GM21619 (cell line): ENCODE measurements around the gene EXD3.
A peak's percentile ranks its signal among the peaks of the same experiment; 100 is the strongest.

Source experiments
- ATAC-seq: cut with Tn5 transposase; IDR thresholded peaks from one replicate; pipeline ENCODE4 v1.9.1; 2021; ENCODE audit not compliant: unreplicated experiment

Gene EXD3

DNA sequence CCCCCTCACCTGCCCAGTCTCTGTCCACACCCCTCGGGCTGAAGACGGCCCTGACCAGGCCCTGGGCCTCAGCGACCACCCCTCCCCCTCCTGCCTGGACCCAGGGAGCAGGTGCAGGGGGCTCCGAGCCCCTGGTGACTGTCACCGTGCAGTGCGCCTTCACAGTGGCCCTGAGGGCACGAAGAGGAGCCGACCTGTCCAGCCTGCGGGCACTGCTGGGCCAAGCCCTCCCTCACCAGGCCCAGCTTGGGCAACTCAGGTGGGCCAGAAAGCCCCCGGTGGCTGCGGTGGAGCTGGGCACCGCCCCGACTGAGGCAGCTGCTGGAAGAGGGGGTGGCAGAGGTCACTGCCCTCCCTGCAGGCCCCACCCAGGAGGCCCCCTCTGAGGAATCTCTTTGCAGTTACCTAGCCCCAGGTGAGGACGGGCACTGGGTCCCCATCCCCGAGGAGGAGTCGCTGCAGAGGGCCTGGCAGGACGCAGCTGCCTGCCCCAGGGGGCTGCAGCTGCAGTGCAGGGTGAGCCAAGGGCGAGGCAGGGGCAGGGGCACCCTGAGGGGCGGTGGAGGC lies 10.5 kb upstream of the EXD3 start:
- ATAC-seq = no peak

DNA sequence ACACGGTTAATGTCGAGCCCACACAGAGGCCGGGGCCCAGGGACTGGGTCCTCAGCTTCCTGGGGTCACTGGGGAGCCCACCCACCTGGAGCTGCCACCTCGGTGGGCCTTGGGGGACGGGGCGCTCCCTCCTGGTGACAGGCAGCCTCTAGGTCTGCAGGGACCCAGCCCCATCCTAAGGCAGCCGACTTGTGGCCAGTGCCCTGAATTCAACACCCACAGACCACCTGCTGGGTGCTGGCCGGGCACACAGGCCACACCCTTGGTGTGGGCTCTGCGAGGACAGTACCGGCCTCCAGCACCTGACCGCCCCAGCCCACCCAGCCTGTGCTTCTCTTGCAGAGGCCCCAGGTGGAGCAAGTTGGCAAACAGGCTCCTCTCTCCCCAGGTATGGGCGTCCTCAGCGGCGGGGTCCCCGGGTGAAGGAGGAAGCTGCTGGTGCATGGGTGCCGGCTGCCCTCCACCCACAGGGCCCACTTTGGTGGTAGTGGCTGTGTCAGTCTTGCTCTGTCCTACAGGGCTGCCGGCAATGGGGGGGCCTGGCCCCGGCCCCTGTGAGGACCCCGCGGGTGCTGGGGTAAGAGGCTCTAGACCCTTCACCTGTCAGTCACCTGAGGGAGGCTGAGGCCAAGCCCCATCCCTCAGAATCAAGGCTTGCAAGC lies 9.9 kb upstream of the EXD3 start:
- ATAC-seq = no peak

DNA sequence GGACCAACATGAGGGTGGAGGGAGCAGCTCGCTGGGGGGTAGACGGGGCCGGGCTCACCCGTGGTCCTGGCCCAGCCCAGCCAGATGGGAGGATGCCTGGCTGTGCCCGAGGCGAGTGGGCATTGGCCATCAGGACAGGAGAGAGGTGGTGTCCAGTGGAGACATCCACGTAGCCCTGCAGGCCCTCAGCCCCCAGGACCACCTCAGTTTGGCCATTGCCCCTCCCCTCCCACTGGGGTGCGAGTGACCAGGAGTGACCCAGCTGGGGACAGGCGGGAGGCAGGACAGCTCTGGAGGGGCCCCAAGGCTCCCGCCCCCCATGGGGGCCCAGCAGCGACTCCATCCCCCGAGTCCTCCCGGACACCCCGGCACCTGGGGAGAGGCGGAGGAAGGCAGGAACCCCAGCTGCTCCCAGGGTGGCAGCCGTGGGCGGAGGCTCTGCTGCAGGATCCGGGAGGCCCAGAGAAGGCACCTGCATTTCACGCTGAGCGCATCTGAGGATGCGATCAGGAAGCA lies 8.5 kb upstream of the EXD3 start:
- ATAC-seq = no peak

DNA sequence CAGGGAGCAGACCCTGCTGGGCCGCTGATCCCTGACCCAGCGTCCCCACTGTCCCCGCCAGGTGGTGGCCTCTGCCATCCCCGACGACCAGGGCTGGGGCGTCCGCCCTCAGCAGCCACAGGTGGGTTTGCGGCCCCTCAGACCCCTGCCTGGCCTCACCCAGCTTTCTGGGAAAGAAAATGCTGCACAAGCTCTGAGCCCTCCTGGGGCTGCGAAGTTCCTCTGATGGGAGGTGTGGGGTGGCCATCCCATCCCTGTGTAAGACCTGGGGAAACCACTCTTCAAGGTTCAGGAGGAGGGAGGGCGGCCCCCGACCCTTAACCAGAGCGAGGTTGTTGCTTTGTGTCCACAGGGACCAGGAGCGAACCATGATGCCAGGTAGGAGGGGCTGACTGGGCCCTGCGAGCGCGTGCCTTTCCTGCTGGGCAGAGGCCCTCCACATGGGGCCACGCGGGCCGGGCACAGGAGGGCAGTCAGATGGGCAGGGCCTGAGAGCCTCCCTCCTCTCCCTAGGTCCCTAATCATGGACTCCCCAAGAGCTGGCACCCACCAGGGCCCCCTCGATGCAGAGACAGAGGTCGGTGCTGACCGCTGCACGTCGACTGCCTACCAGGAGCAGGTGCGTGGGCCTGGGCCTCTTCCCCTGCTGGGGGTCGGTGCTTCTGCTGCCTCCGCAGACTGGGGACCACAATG lies 7.9 kb upstream of the EXD3 start:
- no peak for ATAC-seq

DNA sequence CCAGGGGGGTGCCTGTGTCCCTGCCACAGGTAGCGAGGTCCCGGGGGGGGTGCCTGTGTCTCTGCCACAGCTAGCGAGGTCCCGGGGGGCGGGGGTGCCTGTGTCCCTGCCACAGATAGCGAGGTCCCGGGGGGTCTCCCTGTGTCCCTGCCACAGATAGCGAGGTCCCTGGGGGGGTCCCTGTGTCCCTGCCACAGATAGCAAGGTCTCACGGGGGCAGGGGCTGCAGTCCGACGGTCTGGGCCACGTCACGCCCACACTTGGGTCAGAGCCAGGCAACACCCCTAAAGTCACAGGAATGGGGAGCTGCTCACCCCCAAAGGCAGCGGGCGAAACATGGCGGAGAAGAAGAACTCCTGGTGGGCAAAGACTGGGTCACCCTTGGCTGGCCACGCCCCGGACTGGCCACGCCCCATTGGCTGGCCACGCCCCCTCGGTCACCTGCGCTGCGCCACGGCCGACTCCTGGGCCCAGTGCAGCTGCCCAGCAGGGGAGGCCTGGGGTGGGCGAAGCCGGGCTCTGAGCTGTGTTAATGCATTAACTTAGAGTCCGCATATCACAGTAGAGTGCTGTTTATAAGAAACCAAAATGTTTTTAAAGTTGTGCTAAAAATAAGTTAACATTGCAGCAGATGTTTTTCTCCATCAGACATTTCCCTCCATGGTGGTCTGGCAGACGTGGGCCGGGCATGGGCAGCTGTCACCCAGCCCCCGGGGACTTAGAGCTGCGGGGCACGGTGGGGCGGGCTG lies 7.2 kb upstream of the EXD3 start:
- ATAC-seq = no peak

DNA sequence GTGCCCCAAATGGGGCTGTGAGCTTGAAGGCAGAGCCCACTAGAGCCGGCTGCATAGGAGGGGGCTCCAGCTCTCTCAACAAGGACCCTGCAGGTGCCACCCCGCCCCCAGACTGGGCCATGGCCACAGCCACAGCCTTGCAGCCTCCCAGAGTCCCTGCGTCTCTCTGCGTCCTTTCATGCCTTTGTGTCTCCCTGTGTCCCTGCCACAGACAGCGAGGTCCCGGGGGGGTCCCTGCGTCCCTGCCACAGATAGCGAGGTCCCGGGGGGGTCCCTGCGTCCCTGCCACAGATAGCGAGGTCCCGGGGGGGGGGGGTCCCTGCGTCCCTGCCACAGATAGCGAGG lies 6.6 kb upstream of the EXD3 start:
- ATAC-seq = no peak

DNA sequence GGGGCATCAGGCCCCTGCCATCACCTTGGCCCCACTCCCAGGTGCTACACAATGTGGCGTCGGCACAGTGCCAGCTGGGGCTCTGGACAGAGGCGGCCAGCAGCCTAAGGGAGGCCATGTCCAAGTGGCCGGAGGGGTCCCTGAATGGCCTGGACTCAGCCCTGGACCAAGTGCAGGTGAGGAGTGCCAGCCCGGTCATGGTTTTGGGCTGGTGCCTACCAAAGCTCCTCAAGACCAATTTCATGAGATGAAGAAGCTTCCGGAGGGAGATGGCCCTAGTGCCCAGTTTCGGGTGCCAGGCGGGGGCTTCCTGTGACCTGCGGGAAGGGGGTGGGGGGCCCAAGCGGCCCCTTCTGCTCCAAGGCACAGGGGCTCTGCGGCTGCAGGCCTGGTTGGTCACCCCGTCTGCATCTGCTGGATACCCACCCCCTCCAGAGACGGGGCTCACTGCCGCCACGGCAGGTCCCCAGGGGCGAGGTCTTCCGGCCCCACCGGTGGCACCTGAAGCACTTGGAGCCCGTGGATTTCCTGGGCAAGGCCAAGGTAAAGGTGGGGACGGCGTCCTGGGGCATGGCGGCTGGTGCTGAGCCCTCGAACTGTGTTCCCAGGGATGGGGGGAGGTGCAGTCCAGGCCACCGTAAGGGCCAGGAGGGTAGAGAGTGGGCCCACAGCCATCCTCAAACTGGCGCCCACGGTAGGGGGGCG lies 6.0 kb upstream of the EXD3 start:
- no peak for ATAC-seq

DNA sequence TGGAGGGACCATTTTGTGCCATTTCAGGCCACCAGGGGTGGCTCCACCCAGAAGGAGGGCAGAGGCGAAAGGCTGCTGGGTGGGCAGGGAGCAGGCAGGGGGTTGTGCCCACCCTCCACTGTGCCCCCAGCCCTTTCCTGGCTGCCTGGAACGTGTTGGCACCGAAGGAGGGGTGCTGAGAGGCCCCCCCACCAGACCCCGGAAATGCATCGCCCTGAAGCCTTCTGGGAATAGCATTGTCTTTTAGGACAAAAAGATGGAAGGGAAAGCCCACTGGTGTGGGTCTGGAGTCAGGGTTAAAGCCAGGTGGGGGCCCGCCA lies 5.3 kb upstream of the EXD3 start:
- ATAC-seq = no peak

DNA sequence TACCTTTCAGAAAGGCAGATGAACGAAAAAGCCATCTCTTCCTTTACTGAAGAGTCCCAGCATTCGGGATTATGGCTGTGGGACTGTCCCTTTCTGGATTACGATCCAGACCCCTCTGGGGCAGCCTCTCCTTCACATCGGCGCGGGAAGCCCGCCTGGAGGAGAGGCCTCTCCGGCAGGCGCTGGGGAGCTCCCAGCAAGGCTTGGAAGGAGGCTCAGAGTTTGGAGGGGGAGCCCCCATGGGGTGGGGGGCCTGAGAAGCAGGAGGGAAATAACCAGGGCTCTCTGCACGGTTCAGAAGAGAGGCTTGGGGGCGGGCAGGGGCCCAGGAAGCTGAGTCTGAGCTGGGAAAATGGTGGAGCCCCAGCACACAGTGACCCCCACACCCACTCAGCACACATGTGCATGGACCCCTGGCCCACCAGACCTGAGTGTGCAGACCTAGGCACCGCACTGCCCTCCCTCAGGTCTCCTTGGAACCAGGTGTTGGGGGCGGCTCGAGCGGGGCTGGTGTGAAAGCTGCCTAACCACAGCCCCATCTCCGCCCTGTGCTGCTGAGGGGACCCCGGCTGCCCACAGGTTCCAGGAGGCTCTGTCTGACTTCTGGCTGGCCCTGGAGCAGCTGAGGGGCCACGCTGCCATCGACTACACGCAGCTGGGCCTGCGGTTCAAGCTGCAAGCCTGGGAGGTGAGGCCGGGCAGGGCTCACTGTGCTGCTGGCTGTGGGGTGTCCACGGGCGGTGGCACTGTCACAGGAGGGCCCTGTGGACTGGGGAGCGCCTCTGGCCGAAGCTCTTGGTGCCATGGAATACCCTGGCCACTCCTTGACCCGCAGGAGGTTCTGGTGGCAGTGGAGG lies 4.7 kb upstream of the EXD3 start:
- ATAC-seq = no peak

DNA sequence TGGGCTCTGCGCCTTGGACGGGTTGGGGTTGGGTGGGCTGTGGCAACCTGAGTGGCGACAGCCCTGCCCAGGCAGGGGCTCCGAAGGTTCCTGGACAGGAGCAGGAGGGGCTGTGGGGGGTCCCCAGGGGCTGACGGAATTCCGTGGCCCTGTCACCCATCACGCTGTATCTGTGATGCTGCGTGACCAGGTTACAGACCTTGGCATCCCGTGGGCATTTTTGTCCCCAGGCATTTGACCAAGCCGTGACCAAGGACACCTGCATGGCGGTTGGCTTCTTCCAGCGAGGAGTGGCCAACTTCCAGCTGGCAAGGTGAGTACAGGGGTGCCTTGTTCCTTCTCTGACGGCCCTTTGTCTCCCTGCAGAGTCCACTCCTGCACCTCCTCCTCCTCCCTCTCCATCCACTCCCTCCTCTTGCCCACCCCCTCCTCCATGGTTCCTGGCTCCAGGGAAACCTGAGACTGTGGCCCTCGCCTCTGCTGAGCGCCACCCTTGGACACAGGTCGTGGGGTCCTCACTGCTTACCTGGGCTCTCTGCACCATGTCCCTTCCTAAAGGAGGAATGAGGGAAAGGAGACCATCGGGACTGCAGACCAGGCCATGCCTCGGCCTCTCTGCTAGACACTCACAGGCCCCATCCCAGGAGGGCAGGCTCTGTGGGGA lies 3.2 kb upstream of the EXD3 start:
- ATAC-seq = no peak

DNA sequence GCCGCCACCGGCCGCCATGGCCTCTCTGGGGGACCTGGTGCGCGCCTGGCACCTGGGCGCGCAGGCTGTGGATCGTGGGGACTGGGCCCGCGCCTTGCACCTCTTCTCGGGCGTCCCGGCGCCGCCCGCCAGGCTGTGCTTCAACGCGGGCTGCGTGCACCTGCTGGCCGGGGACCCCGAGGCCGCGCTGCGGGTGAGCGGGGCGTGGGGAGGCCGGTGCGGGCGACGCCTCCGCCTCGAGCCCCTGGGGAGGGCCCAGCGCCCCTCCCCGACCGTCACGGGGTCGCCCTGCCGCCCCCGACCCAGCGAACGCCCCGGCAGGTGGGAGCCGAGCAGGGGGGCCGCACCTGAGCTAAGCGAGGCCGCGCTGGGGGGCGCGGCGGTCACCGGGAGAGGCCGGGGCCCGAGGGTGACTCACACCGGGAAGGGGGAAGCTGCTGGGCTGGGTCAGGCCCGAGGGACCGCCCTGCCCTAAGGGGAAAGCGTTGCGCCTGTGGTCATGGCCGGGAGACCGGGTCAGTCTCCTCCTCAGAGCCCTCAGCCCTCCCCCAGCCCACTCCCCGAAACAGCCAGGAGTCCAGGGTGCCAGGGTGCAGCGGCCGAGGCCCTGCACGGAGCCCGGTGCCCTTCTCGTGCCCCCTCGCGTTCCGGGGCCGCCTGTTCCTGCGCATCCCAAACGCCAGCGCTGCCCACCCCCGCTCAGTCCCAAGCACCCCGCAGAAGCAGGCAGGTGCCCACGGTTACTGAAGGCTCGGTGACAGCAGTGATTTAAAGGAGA lies 741 bp upstream of the EXD3 start:
- ATAC-seq = peak; percentile 16

DNA sequence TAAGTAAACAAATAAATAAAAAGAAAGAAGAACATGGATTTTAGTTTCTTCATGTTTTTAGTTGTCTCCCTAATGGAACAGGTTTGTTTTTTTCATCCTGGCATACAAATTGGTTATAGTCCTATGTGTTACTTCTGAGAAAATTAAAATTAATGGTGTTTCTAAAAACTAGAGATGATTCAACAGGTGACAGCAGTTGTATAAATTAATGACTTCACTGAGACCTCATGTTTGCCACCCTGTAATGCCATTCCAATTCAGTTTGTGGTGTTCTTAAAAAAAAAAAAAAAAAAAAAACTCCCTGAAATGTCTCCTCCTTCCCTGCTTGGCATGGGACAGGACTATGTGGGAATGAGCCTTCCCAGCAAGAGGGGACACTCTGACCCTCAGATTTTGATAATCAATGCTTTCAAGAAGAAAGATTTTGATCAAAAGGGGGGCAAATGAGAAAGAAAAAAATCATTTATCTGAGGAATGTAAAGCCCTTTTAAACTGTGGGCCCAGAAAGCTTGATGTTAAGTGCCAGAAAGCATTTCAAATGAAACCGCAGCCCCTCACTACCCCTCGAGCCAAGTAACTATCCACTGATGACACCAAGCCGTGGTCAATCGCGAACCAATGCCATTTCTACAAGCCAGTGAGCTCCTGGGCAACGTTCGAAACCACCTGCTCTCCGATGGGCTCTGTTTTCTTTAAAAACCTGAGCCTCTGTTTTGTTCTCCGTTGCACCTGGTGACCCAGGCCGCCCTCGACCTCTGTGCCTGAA lies 941 bp downstream of the EXD3 start:
- ATAC-seq = no peak

DNA sequence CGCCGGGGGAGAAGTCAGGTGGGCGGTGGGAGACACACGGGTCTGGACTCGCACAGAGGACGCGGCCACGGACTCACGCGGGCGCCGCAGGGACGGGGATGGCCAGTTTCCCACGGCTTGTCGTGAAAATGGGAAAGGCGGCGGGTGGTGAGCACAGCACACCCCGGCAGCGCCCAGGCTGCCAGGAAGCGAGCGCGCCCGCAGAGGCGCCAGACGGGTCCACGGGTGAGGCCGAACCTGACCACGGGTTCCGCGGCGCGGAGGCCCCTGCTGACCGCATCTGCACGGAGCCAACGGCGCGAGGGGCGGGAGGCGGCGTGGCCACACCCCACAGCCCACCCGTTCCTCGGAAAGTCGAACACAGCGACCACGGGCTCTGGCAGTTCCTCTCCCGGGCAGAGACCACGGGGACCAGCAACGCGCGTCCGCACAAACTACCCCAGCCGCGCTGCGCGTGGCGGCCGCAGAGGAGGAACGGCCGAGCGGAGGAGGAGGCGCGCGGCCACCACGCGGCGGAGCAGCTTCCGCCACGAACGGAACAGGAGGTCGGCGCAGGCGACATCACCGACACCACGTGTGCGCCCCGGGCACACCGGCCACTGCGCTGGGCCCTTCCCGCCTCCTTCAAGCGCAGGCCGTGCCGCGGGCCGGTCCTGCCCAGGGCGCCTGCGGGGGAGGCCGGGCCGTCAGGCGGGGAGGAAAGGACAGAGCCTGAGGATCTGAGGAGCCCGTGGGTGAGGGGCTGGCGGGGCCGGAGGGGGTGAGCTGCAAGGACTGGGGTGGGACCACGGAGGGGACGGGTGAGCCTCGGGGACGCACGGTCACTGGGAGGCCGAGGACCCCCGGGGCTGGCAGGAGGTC lies 5.6 kb downstream of the EXD3 start:
- no peak for ATAC-seq

DNA sequence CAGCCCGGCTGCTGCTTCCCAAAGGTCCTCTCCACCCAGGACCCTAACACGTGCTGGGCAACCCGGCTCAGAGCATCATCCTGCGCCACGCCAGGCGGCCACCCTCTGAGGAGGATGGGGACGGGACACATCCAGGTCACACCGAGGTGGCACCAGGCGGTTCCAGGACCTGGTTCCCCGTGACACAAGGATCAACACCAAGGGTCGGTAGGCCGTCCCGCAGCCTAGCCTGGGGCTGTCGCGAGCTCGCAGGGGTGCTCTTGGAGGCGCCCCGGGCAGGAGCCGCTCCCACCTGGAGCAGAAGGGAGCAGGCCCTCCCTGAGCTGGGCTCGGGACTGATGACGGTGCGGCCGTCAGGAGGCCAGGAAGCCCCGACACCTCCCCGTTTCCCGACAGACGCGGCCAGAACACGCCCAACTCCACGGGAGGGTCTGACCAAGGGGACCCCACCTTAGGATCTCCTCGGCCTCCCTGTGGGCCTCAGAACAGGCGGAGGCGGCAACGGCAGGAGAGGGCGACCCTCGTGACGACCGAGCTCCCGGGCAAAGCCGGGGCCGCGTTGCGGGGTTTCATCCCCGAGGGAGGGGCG lies 6.3 kb downstream of the EXD3 start:
- ATAC-seq = no peak

DNA sequence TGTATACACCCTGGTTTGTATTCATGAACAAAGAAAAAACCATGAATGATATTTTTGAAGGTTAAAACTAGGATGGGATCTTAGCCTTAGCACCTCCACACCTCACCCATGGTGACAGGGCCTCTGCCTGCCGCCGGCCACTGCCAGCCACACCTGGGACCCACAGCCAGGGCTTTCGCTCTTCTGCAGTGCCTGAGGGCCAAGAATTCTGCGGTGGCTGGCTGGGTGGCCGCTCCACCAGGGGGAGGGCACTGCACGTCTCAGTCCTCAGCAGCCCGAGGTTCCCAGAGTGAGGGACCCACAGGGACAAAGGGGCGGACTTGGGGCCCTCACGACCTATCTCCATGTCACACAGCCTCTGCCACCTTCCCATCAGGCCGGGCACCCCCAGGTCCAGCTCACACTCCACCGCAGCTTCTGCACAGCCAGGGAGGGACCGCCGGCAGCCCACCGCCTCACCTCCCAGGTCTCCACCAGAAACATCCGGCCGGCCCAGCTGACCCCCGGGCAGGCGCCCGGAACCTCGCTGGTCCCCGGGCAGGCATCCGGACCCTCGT lies 6.9 kb downstream of the EXD3 start:
- no peak for ATAC-seq

DNA sequence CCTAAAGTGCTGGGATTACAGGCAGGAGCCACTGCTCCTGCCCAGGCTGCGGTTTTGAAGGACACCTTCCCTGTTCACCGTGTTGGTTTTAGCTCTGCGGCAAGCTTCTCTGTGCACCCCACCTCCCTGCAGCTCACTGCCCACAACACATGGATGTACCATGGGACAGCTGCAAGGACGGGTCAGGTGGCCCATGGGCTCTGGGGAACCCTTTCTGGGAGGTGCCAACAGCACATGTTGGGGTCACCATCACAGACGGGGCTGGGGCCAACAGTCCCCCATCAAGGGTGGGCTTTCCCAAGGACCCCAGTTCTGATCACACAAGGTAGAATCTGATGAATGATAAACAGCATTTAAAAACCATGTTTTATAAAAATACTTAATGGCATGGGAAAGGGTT lies 7.5 kb downstream of the EXD3 start:
- no peak for ATAC-seq

DNA sequence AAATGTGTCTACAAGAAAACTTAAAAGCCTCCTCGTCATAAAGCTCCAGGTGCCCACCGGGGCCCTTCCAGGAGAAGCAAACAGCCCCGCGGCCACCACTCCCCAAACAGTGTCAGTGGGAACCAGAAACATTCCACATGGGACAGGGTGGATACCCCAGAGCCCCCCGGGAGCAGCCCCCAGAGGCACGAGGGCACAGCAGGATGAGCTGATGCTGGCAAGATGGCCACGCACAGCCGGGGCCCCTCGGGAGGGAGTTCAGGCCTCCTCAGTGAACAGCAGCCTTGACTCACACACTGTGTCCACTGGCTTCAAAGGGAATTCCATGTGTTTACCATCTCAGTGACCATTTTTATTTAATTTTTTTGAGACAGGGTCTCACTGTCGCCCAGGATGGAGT lies 10.5 kb downstream of the EXD3 start:
- no peak for ATAC-seq
